Choroid plexus epithelial cell (primary cell): ENCODE data around the gene BOK.

Experiments used
- DNase-seq: peaks from one replicate; pipeline ENCODE4 v3.0.0-alpha.2; 2010; ENCODE audit warnings: low read depth
- H3K4me3 ChIP-seq: 2 replicates; pipeline ENCODE4 v1.5.1; 2011; ENCODE audit warnings: low read depth, mild to moderate bottlenecking, control low read depth, low read length, moderate library complexity
- TF ChIP-seq, protein P1 (sequence below): conservative IDR thresholded peaks from 2 replicates; pipeline ENCODE4 v1.5.1; 2011; ENCODE audit warnings: low read depth, mild to moderate bottlenecking, control low read depth, inconsistent platforms, low read length, moderate library complexity

BOK gene

DNA sequence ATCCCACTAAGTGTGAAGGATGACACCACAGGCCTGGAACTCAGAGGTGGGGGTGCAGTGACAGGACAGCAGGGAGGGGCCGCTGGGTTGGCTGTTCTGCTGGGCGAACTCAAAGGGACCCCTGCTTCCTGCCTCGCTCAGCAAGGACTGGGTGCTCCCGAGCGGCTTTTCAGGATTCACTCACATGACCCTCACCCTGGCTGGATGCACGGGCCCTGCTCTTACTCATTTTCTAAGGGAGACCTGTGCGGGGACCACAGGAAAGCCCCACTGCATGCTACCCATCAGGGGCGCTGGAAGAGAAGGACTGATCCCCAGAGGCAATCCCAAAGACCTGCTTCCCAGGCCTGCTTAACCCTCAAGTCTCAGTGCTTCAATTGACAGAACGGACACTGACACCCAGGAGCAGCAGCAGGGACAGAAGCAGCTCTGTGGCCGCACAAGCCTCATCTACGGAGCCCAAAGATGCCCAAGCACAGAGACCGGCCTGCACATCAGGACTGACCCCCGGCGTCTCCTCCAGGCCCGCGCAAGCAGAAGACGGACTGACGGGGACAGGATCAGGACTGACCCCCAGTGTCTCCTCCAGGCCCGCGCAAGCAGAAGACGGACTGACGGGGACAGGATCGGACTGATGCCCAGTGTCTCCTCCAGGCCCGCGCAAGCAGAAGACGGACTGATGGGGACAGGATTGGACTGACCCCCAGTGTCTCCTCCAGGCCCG lies 48.8 kb downstream of the BOK start:
- DNase-seq = no peak
- TF ChIP-seq, protein P1, sequence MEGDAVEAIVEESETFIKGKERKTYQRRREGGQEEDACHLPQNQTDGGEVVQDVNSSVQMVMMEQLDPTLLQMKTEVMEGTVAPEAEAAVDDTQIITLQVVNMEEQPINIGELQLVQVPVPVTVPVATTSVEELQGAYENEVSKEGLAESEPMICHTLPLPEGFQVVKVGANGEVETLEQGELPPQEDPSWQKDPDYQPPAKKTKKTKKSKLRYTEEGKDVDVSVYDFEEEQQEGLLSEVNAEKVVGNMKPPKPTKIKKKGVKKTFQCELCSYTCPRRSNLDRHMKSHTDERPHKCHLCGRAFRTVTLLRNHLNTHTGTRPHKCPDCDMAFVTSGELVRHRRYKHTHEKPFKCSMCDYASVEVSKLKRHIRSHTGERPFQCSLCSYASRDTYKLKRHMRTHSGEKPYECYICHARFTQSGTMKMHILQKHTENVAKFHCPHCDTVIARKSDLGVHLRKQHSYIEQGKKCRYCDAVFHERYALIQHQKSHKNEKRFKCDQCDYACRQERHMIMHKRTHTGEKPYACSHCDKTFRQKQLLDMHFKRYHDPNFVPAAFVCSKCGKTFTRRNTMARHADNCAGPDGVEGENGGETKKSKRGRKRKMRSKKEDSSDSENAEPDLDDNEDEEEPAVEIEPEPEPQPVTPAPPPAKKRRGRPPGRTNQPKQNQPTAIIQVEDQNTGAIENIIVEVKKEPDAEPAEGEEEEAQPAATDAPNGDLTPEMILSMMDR = no peak
- H3K4me3 ChIP-seq = no peak overlapping the region

DNA sequence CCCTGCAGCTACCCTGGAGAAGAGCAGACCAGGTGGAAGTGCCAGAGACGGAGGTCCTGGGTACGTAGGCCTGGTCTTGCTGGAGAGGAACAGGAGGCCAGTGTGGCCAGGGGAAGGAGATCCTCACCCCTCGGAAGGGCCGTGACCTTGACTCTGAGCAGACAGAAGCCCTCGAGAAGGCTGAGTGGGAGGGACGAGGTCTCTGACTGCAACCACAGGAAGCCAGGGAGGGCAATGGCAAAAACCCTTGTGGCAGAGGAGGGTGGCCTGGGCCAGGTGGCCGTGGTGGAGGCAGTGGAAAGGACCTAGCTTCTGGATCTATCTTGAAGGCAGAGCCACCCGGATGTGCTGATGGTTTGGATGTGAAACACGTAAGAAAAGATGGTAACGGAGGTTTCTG lies 50.3 kb downstream of the BOK start:
- no peak overlapping the region for H3K4me3 ChIP-seq
- DNase-seq = no peak
- TF ChIP-seq, protein P1 = no peak

DNA sequence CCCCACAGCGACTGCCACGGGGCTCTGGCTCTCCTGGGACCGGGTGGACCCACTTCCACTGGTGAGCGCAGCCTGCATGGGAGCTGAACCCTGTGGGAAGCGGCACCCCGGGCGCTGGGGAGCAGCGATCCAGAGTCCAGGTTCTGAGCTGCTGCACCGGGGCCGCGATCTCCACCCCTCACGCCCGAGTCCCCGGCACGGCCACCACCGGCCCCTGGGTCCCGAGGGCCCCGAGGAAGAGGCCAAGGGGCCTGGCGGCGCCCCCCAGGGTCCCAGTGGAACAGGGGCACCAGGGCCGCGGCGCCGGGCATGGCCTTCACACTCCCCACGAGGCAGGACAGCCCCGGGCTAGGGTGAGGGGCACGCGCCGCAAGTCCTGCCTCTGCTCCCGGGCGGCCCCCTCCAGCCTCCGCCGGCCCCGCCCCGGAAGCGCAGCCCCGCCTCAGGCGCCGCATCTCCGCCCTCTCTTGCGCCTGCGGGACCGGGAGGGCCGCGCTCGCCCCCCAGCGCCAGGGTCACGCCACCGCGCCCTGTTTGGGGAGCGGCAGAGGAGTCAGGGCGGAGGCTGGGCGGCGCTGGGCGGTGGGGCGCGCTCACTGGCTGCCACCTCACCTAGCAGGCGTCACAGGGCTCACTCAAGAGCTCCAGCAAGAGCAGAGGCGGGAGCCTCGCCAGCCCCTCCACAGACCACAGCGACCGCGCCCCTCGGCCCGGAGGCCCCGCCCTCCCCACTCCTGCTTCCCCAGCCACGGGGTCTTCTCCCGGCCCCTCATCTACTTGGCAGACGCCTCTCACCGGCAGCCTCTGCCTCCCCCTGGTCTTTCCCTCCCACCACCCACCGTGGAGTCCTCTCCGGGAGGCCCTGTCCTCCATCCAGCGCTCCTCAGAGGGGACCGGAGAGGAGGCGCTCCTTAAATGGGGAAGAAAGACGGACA lies 51.6 kb downstream of the BOK start:
- peak; percentile 78 for DNase-seq
- TF ChIP-seq, protein P1 = peak; percentile 38
- H3K4me3 ChIP-seq = peak overlapping the region; percentile 61

DNA sequence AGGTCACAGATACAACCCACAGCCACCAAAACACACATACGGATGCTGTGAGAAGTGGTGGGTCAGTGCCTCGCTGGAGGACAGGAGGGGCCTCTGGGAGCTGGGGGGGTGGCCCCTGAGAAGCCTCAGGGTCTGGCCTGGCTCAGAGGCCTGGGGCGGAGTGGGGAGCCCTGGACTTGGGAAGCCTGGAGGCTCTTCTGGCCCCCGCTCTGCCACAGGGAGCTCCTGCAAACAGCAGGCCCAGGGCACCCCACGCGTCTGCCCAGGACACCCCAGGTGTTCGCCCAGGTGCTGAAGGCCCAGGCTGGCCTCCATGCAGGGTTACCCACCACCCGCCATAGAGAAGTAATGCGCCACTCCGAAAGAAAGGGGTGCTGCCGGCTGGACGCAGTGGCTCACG lies 52.5 kb downstream of the BOK start:
- H3K4me3 ChIP-seq = no peak overlapping the region

DNA sequence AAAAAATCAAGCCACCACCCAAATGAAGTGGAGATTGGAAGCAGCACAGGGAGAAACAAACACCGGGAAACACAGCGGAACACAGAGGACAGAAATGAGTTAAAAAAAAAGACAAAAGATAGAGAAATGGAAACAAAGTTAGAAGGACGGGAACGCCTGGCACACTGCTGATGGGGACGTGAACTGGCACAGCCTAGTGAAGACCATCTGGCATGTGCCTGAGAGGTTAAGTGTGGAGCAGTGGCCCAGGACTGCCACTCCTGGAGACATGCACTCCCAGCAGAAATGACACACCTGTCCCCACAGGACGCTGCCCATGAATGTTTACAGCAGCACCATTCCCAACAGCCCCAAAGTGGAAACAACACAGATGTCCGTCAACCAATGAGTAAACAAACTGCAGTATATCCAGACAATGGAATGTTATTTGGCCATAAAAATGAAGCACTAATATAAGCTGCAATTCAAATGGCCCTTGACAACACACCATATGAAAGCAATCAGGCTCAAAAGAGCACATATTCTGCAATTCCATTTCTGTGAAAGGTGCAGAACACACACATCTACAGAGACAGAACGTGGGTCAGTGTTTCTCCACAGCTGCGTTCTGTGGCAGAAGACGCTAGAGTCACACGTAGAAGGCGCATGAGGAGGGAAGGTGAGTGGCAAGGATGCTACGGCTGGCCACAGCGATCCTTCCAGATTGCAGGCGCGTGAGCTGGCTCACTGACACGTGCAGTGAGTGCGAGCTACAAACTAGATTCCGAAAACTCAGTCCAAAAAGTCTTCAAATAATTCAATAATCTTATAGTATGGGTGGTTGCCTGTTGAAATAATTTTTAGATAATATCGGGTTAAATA lies 53.8 kb downstream of the BOK start:
- H3K4me3 ChIP-seq = no peak overlapping the region
- TF ChIP-seq, protein P1 = no peak
- no peak for DNase-seq

More for the DNA sequence above, 52.5 kb downstream of the BOK start:
- no peak for DNase-seq
- TF ChIP-seq, protein P1 = no peak

DNA sequence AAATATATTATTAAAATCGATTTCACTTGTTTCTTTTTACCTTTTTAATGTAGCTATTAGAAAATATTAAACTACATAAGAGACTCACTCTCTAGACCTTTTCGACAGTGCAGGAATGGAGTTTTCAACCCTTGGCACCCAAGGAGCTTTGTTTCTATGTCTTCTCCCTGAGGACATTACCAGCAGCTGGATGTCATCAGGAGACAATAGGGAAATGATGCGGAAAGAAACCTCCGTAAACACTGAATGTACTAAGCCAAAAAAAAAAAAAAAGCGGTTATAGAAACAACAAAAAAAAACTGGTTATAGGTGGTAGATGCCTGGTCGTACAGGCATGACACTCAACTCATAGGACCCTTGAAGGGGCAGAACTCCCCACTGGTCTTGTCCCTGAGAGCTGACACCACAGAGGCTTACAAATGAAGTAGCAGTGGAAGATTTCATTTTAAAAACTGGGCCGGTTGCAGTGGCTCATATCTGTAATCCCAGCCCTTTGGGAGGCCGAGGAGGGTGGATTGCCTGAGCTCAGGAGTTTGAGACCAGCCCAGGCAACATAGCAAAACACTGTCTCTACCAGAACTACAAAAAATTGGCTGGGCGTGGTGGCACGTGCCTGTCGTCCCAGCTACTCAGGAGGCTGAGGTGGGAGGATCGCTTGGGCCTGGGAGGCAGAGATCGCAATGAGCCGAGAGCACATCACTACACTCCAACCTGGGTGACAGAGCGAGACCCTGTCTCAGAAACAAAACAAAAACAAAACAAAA lies 54.7 kb downstream of the BOK start:
- TF ChIP-seq, protein P1 = no peak
- H3K4me3 ChIP-seq = no peak overlapping the region
- no peak for DNase-seq
